DLD1 (cell line): Measurements from ENCODE around the gene KIF26B.
"Not testable (repeated sequence)": the region's sequence is repeated elsewhere in the genome, so short reads cannot be mapped to it uniquely, and the experiment has no call there.

ENCODE experiments used
- in situ Hi-C: cut with HindIII; loops from 2 replicates; pipeline ENCODE4 v1.10.0; 2017; ENCODE audit warnings: low sequenced_read_pairs

The KIF26B gene

DNA sequence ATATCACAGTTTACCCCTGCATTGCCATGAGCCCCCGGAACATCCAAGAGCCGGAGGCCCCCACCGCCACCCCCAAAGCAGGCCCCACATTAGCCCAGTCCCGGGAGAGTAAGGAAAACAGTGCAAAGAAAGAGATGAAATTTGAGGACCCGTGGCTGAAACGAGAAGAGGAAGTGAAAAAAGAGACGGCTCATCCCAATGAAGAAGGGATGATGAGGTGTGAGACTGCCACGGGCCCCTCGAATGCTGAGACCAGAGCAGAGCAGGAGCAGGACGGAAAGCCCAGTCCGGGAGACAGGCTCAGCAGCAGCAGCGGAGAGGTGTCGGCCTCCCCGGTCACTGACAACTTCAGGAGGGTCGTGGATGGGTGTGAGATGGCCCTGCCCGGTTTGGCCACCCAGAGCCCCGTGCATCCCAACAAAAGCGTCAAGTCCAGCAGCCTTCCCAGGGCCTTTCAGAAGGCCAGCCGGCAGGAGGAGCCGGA is 532.4 kb downstream of the KIF26B start:
- in situ Hi-C loops, result no loop called here

DNA sequence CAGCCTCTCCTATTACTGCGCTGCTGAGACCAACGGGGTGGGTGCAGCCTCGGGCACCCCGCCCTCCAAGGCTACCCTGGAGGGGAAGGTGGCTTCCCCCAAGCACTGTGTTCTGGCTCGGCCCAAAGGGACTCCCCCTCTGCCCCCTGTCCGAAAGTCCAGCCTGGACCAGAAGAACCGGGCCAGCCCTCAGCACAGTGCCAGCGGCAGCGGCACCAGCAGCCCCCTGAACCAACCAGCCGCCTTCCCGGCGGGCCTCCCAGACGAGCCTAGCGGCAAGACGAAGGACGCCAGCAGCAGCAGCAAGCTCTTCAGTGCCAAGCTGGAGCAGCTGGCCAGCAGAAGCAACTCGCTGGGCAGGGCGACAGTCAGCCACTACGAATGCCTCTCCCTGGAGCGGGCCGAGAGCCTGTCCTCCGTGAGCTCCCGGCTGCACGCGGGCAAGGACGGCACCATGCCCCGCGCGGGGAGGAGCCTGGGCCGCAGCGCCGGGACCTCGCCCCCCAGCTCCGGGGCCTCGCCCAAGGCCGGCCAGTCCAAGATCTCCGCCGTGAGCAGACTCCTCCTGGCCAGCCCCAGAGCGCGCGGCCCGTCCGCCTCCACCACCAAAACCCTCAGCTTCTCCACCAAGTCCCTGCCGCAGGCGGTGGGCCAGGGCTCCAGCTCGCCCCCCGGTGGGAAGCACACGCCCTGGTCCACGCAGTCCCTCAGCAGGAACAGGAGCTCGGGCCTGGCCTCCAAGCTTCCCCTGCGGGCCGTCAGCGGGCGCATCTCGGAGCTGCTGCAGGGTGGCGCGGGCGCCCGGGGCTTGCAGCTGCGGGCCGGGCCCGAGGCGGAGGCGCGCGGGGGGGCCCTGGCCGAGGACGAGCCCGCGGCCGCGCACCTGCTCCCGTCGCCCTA is 533.1 kb downstream of the KIF26B start:
- in situ Hi-C loops, result no loop called here

DNA sequence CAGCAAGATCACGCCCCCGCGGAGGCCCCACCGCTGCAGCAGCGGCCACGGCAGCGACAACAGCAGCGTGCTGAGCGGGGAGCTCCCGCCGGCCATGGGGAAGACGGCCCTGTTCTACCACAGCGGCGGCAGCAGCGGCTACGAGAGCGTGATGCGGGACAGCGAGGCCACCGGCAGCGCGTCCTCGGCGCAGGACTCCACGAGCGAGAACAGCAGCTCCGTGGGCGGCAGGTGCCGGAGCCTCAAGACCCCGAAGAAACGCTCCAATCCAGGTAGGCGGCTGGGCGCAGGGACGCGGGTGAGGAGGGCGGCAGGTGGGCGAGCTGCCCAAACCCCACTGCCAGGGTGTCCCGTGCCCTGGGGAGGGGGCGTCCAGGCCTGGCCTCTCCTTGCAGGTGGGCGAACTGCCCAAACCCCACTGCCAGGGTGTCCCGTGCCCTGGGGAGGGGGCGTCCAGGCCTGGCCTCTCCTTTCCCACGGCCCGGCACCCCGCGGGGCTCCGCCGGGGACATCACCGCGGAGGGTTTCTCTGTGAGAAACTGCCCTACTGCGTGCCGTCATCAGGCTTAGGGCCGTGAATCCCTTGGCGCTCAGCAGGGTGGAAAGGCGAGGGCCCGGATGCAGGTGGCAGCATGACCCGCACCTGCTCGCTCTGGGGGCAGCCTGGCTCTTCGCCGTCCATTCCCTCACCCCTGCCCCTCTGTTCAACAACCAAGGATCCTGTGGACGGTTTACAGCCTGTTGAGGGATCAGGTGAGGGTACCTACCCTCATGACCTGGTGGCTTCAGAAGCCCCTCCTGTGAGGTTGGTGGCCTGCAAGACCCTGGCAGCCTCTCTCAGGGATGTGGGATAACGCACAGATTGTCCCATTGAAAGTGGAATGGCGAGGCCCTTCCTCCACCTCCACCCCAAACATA is 534.0 kb downstream of the KIF26B start:
- in situ Hi-C loops, result no loop called here

DNA sequence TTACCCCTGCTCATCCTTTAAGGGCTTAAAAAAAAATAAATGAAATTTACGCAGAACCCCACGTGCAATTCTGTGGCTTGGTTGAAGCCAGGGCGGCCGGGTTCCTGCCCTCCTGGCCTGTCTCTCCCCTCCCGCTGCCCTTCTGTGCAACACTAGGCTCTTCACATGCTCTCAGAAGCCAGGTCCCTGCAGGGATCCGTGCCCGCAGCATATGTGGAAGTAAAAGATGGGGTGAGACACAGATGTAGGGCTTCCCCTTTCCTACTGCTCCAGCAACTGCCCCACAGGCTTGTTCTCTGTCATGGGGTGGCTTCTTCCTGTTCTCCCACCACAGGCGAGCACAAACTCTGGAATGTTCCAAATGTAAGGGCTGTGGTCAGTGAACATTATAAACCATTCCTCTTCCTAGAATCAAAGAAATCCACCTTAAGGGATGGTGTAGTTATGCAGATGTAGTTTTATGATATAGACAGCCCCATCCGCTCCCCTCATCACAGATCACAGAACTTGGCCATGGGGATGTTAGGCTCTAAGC is 535.4 kb downstream of the KIF26B start:
- in situ Hi-C loops, result no loop called here

DNA sequence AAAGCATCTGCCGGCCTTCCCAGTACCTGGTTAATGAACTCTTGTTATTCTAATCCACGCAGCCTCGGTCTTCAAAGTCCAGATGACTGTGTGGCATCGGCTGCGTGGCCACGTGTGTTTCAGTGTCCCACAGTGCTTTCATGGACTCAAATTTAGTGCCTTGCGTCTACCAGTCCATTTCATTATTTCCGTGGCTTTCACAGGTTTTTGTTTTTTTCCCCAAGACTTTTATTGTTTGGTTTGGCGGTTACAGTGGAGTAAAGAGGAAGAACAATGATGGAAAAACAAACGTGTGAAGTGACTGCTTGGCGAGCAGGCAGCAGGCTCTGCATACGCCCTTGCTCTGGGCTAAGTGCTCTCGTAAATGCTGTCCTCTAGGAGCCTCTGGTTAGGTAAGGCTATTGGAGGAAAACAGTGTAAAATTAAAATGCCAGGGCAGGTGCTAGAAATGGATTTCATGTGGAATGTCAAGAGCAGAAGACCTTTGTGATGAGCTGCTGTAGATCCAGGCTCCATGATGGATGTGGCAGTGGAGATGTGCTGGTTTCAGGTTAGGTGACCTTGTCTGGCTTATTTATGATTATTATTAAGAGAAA is 536.3 kb downstream of the KIF26B start:
- in situ Hi-C loops, result no loop called here

DNA sequence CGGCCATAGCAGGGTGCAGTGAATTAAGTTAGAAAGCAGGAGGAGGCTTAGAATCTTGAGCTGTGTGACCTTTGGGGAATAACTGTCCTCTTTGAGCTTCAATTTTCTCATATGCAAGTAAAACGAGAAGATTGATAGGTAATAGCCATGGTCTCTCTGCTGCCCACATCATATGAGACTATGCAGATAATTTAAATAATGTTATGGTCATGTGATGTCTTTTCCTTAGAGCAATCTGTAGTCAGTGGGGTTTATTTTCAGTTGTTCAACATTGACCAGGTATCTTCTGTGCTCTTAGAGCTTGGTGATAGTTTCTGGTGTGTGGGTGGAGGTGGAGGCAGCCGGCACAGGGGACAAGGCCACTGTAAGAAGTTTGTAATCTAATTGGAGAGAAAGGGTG is 537.1 kb downstream of the KIF26B start:
- in situ Hi-C loops, result no loop called here

DNA sequence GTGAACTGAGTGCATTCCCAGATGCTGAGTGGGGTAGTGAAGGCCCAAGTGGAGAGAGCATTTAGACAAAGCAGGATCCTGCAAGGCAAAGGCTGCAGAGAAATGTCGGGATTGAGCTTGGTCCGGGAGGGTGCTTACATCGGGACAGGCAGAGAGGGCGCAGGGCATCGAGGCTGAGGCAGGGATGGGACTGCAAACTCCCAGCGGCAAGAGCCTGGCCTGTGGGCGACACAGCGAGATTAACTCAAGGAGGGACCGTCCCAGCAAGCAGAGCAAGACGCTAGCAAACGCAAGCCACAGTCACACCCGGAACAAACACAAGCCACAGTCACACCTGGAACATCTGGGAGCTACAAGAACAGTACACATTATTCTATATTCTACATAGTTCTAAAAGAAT is 537.5 kb downstream of the KIF26B start:
- in situ Hi-C loops, result no loop called here

DNA sequence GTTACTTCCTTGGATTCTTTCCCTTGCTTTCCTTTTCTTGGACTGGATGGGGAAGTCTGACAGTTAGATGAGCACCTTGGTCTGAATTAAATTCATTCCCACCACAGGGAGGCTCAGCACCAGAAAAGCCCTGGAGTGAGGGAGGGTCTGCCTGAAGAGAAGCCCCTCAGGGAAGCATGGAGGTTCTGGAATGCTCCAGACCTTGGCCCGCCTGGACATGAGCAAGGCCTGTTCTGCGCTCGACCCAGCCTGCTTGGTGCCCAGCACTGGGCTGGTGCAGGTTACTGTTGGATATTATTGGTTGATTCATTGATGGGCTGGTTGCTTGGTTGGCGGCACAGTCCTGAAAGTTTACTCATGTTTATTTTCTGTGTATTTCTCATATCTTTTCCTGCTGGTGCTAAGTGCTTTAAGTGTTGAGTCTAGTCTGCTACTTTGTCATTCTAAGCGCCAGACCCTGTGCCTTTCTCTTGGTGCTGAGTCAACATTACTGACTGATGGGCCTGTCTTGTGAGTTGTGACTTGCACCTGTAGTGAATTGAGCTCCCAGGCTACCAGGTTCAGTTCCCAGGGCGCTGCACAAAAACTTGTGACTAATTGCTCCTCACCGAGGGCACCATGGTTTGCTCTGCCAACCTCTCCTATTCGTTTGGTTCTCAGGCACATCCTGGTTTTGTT is 538.5 kb downstream of the KIF26B start:
- in situ Hi-C loops, result no loop called here

DNA sequence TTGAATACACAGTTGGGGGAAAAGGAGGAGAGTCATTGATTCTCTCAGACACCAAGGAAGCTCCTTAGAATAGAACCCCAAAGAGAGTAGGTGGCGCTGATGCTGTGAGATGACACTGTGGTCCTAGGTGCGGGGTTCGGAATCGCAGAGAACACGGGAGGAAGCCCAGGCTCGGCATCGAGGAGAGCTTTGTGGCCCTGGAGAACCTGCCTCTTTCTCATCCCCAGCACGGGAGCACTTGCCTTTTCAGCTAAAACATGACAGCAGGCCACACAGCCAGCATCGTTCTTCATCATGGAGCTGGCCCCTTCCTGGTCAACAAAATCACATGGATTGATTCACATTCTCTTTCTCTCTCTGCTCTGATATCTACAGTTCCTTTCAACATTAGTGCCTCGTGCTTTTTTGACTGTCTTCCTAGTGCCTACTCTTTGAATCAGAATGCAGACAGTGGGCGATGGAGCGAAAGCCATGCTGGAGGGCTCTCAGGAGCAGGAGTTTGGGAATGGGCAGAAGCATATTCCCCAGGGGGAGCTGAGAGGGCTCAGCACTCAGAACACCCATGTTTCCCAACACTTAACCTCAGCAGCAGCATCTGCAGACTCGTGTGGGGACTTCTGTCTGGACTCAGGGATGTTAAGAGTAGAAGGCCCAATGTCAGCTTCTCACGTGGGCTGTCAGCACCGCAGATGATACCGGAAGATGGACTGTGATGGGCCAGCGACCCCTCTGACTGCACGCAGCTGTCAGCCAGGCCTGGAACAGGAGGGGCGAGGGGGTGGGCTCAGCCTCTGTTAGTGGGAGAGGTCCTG is 539.4 kb downstream of the KIF26B start:
- in situ Hi-C loops, result no loop called here

DNA sequence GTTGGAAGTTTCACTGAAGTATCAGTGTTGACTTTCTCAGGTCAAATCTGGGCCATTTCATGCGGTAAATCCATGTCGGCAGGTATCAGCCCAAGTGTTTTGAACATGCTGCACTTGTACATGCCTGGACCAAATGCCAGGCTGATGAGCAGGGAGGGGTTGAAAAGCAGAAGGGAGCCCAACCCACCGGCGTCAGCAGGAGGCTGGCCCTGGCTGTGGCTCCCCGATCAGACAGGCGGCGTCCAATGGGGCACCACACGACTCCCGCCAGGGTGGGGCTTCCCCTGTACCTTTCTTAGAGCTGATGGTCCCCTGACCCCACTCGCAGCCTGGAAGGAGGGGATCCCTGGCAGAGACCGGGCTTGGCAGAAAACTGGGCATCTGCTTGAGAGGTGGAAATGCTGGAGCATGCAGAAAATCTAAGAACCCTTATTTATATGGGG is 540.0 kb downstream of the KIF26B start:
- in situ Hi-C loops, result no loop called here

DNA sequence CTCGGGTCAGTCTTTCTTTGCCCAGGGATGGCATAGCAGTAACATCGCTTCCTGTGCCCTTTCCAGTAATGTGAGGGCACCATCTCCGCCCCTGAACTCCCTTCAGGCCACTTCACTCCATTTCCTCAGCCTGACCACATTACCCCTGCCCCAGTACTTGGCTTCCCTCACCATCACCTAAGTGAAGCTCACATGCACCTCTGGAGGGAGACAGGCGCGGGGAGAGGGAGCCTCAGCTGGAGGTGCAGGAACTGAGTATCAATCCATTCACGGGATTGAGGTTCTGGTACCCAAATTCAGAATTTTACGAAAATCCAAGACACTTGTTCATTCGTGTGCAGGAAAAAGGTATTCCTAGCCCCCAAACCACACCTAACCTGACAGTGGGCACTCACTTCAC is 540.4 kb downstream of the KIF26B start:
- in situ Hi-C loops, result no loop called here

DNA sequence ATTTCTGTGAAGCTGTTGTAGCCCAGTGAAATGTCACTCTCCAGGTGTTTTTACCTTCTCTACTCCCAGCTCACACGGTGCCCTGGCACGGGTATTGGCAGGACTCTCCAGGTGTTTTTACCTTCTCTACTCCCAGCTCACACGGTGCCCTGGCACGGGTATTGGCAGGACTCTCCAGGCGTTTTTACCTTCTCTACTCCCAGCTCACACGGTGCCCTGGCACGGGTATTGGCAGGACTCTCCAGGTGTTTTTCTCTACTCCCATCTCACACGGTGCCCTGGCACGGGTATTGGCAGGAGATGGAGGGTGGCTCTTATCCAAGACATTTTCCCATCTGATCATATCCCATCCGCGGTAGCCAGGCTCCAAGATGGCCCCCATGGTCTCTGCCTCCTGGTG is 540.9 kb downstream of the KIF26B start:
- in situ Hi-C loops, result not testable (repeated sequence)

DNA sequence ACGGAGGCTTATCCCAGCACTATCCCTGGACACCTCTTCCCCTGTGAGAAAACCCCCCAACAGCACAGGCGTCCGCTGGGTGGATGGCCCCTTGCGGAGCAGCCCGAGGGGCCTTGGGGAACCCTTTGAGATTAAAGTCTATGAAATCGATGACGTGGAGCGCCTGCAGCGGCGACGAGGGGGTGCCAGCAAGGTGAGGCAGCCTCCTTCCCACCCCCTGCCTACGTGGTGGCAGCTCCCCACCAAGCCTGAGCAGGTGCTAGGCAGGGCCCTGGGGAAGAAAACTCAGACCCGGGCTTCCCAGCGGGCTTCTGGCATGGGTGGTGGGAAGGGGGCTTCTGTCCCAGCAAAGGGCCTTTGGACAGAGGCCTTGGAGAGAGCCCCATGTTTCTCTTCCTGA is 543.3 kb downstream of the KIF26B start:
- in situ Hi-C loops, result no loop called here

DNA sequence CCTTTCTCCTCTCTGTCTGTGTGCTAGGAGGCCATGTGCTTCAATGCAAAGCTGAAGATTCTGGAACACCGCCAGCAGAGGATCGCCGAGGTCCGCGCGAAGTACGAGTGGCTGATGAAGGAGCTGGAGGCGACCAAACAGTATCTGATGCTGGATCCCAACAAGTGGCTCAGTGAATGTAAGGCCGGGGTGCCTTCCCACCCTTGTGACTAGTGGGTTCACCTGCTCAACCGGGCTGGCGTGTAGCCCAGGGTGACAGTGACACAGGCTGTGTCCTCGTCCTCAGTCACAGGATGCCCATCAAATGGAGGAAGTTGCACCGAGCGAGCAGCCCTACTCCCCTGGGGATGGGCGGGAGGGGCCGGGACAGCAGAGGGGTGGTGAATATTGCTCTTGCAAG is 544.1 kb downstream of the KIF26B start:
- in situ Hi-C loops, result no loop called here

DNA sequence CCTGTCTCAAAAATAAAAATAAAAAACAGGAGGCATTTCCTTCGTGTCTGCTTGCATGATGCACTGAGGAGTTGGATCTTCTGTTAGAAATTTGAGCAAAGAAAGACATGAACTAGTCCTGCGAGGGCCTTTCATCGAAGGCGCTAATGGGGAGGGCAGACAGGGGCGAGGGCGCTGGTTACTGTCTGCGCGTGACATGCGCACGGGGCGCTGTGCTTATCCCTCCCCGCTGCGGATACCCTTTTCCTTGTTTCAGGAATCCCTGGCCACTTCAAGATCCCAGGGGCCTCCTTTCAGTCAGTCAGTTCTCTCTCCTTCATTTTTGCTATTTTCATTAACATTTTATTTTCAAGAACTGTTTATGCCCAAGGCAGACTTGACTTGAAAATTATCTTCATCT is 545.8 kb downstream of the KIF26B start:
- in situ Hi-C loops, result no loop called here

DNA sequence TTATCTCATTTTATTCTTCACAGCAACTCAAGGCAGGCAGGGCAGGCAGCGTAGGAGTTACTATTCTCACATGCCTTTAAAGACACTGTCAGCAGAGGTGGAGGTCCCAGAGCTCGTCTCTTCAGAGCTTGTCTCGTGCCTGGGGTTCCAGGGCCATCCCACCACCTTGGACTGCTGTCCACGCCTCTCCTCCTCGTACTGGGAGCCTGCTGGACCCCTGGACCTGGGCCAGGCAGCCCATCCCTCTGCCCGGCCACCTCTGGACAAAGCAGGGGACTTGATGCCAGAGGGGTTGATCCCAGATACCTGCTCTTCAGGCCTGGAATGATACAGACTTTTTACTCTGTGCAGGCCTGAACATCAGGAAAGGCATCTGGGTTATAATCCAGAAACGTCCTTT is 546.8 kb downstream of the KIF26B start:
- in situ Hi-C loops, result no loop called here

DNA sequence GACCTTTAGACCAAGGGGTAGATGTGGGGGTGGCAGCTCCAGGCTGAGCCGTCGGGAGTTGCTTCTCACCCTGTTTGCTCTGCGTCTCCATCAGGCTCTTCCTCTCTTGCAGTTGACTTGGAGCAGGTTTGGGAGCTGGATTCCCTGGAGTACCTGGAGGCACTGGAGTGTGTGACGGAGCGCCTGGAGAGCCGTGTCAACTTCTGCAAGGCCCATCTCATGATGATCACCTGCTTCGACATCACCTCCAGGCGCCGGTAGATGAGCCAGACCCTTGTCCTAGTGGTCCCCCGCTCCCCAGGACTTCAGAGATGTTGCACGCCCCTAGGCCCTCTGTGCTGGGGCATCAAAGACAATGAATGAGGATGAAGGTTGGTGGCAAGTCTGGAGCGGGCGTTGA is 547.6 kb downstream of the KIF26B start:
- in situ Hi-C loops, result no loop called here

DNA sequence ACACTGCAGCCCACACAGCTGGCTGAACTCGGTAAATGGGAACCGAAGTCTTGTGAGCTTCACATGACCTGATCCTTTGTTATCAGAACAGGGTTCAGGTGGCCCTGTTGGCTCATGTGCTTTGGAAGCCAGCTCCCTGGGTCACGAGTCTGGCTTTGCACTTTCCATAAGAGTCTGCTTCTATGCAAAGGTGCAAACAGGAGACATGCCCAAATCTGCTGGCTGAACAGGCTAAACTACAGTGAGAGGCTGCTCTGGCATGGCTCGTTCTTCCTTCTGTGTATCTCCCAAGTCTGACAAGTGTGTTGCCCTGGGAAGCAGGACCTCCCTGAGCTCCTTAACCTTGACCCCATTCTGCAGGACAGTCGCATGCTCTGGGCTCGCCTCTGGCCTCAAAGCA is 549.6 kb downstream of the KIF26B start:
- in situ Hi-C loops, result no loop called here

DNA sequence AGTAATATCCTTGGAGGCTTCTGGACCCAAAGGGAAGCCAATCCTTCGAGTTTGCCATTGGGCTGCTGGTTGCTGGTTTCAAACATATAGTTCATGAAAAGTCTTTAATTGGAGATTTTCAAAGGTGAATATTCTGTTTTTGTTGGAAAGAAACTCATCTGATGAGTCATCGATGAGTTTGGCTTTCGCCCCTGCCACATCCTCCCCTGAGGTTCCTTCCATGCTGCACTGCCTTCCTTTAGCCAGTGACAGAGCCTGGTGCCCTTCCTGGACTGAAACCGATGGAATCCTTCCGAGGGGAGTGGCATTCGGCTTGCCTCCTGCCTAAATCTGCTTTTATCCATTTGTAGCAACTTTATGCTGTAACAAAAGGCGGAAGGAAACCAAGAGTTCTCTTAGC is 550.0 kb downstream of the KIF26B start:
- in situ Hi-C loops, result no loop called here

DNA sequence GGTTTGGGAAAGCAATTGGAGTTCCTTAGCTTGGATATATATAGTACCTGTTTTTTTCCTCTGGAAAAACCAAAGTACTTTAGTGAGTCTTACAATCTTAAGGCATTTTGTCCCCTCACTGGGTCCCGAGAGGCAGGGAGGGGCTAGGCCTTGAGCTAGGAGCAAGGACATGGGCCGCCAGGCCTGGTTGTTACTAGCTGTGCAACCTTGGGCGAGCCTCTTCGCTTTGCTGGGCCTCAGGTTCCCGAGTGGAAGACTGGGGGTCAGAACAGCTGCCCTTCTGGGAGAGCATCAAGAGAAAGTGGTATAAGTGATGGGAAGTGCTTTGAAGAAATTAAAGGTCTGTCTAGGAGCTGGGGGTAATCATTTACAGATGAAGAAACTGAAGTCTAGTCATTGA is 553.2 kb downstream of the KIF26B start:
- in situ Hi-C loops, result no loop called here
